ENCODE measurements around the gene CHIC1.

- TF ChIP-seq EZH2 (IDR thresholded peaks at IDR 0.05; ENCODE audit: borderline replicate concordance, low read length) (no peak), CTCF (conservative IDR thresholded peaks at IDR 0.05 in 1 of 2, IDR thresholded peaks at IDR 0.05 in 1 of 2; ENCODE audit: extremely low read depth in 1 of 2, insufficient read depth in 1 of 2, low read depth in 1 of 2, low read length in 2 of 2) (no peak)
Observed at GRCh38 chrX:73563738-73564068, 706 bp downstream of the CHIC1 start.
